Measurements from ENCODE around the gene CFDP1. TPM values are rescaled to one million over a fixed set of nuclear protein-coding genes. Genes with fewer than 3 reads are reported as not detected.

CFDP1 gene
- total and polyA plus RNA-seq, 2 of the 13 experiments (the other 11 are each of a cell fraction or from before 2014, with no cell fraction given), result 78.6 to 153 TPM

- Histone ChIP-seq H3K9ac (ENCODE audit: insufficient read depth, low read depth, low read length) (peak overlapping the region; percentile 70; the same call in 1 of the 2 replicates), H3K4me3 (replicated peaks in 1 of 3; ENCODE audit: insufficient read depth in 1 of 3, low read depth in 2 of 3, low read length in 3 of 3) (peak overlapping the region in 1 of 3 experiments; percentile 70; a peak in 1 of 6 replicates), H3K27ac (ENCODE audit: extremely low read length, insufficient read depth, low read length) (no peak overlapping the region), H2AFZ (ENCODE audit: low read length) (no peak overlapping the region), H3K36me3 (replicated peaks in 1 of 2; ENCODE audit: control insufficient read depth in 1 of 2, insufficient read depth in 2 of 2, low read length in 2 of 2) (peaks cover 0 to 6% of the 10 kb centered on the region in 2 experiments; a peak in 2 of 5 replicates), H3K4me1 (ENCODE audit: insufficient read depth, low read length) (peaks cover 84% of the 10 kb centered on the region), H3K4me2 (ENCODE audit: low read depth, low read length) (peak overlapping the region; percentile 97; the same call in 1 of the 2 replicates), H3K27me3 (ENCODE audit: control insufficient read depth in 1 of 2, insufficient read depth in 2 of 2, low read length in 2 of 2) (no peaks in the 10 kb centered on the region; a peak in 1 of 5 replicates), H4K20me1 (ENCODE audit: insufficient read depth, low read length) (peaks cover 56% of the 10 kb centered on the region), H3K79me2 (ENCODE audit: insufficient read depth, low read length) (peaks cover 88% of the 10 kb centered on the region), H3K9me3 (ENCODE audit: low read length) (no peaks in the 10 kb centered on the region)
- ATAC-seq (no peak), DNase-seq (ENCODE audit: low spot score) (no peak), FAIRE-seq (no peak)
- in situ Hi-C loops (cut with HindIII; ENCODE audit: extremely low pct_ligation_motif_present, low pct_unique_long_range_greater_than_20kb), result no loop called here
- ChIA-PET CTCF (ENCODE audit: low intra/inter-chr PET ratio, low total read pairs) (no interaction called here), POLR2A (interaction anchor here (0.9 to 14.7 kb wide), 4 partner anchors 8 to 56 kb away, joined by 4 to 312 read pairs (median 79); no protein-coding TSS in a partner anchor)
- no TSS peak for BruUV-seq (replicated peaks)
- intact Hi-C loops (cut with micrococcal nuclease; ENCODE audit: unreplicated experiment), result loop anchor here (5.0 kb wide), 1 partner anchor 134 kb away; no protein-coding TSS in a partner anchor
- whole genome bisulfite sequencing (ENCODE audit: low lambda C conversion rate), result 76% methylated on average over 13 of the region's 15 CpGs
- TF ChIP-seq BORCS8-MEF2B (CRISPR knock-in tag; IDR thresholded peaks at IDR 0.05) (0 out of 2 replicates have a peak, but pooled peaks have one; percentile 19), CSRNP1 (CRISPR knock-in tag; IDR thresholded peaks at IDR 0.05) (0 out of 2 replicates have a peak, but pooled peaks have one; percentile 23), HNRNPL (IDR thresholded peaks at IDR 0.05; ENCODE audit: low read depth, low read length) (peak; percentile 87), AGO2 (optimal IDR thresholded peaks at IDR 0.05; ENCODE audit: low read depth, low read length) (peak; percentile 77), XBP1 (CRISPR knock-in tag; IDR thresholded peaks at IDR 0.05) (no peak)
Observed at GRCh38 chr16:75252946-75253911, 180.1 kb downstream of the CFDP1 start.

Data from HepG2 (cell line).